Stimulated activated CD4-positive, alpha-beta T cell treated with anti-CD3 and anti-CD28 coated beads, Interleukin-15, amount 100 ng/mL, for 48 hours (primary cell): ENCODE results near the gene MIF.
A peak's percentile ranks its signal among the peaks of the same experiment; 100 is the strongest.
"Not testable (repeated sequence)": the region's sequence is repeated elsewhere in the genome, so short reads cannot be mapped to it uniquely, and the experiment has no call there.

ENCODE experiments used
- DNase-seq, 2 donors: peaks; one replicate each; pipeline ENCODE4 v3.0.0-alpha.2; 2020; ENCODE audit warnings: low read depth in 2 of 2

MIF gene

GRCh38 chr22:23877566-23877965 lies 16.6 kb upstream of the MIF start:
- no peak for DNase-seq

- DNase-seq, result no peak
Measured at GRCh38 chr22:23878219-23878618, 16.0 kb upstream of the MIF start.

- DNase-seq, result no peak
Measured at GRCh38 chr22:23882370-23882769, 11.8 kb upstream of the MIF start.

DNA sequence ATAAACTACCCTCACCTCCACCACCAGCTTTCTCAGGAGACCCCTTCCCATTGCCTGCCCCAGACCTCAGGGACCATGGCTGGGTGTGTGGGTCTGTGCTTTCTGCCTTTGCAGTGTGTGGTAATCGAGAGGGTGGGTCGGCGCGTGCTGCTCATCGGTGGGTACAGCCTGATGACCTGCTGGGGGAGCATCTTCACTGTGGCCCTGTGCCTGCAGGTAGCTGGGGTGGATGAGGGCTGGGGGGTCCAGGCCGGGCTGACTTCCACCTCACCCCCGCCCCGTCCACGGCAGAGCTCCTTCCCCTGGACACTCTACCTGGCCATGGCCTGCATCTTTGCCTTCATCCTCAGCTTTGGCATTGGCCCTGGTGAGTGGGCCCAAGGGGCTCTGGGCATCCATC lies 10.5 kb upstream of the MIF start:
- DNase-seq, result no peak

GRCh38 chr22:23884140-23884539 lies 10.0 kb upstream of the MIF start:
- no peak for DNase-seq

GRCh38 chr22:23888615-23889401 lies 5.4 kb upstream of the MIF start:
- no peak for DNase-seq

DNA sequence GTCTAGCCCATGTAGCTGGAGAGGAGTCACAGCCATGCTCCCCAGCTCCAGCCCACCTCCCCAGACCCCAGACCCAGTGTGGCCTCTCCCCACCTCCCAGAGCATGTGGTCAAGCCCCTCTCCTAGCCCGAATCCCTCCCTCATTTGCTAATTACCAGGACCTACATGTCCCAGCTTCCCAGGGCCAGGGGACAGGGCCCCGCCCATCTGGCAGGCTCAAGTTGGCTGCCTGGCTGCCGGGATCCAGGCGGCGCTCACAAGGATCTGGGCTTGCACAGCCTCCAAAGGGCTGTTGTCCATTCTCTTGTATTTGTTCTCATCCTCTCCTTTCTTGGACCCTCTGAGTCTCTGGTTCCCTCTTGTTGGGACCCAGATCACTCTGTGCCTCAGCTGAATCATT lies 4.6 kb upstream of the MIF start:
- DNase-seq, result no peak

DNA sequence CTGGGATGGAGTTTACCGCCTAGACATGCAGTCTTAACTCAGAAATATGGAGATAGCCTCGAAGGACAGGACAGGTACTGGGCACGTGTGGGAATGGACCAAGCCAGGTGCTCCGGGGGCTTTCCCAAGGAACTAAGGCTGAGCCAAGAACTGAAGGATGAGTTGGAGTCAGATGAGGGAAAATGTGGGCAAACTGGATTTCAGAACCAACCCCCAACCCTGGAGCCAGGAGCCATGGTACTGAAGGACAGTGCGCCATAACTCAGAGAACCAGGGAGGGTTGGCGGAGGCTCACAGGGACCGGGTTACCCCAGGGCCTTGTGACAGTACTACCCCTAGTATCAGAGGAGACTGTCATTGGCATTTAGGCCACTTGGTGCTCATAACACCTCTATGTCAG lies 2.5 kb upstream of the MIF start:
- no peak for DNase-seq

GRCh38 chr22:23892130-23892529 lies 2.1 kb upstream of the MIF start:
- no peak for DNase-seq

DNA sequence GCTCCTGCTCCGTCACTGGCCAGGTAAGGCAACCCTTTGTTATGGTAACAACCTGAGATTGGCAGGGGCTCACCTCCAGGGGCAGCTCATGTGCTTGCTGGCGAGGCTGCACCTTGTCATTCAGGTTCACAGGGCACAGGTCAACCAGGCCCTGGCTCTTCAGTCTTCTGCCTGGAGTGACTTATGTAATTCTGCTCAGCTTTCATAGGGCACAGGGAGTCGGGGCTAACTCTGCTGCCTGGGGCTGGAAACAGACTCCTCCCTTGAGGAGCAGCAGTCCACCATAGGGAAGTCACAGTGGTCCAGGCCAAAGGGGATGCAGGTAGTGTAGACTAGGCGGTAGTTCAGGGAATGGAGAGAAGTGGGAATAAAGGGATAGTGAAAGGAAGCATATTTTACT lies 1.5 kb upstream of the MIF start:
- no peak for DNase-seq

GRCh38 chr22:23893121-23893944 lies 850 bp upstream of the MIF start:
- DNase-seq, result no peak

GRCh38 chr22:23894710-23895598 lies 771 bp downstream of the MIF start:
- DNase-seq, result peak; percentile 64 to 74

GRCh38 chr22:23895599-23896144 lies 1.5 kb downstream of the MIF start:
- no peak for DNase-seq

DNA sequence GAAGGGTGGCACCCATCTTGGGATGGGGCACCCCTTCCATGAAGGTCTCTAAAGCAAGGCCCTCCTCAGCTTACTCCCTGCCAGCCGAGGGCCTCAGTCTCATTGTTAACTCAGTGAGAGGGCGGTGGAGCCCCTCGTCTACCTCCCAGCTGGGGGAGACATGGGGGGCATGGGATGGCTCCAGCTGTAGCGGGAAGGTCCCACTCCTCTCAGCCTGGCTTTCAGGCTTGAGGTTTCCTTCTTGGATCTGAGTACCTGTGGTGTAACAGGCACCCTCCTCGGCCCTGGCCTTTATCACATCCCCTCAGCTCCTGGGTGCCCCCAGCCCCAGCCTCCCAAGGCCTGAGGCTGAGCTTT lies 2.0 kb downstream of the MIF start:
- no peak for DNase-seq

DNA sequence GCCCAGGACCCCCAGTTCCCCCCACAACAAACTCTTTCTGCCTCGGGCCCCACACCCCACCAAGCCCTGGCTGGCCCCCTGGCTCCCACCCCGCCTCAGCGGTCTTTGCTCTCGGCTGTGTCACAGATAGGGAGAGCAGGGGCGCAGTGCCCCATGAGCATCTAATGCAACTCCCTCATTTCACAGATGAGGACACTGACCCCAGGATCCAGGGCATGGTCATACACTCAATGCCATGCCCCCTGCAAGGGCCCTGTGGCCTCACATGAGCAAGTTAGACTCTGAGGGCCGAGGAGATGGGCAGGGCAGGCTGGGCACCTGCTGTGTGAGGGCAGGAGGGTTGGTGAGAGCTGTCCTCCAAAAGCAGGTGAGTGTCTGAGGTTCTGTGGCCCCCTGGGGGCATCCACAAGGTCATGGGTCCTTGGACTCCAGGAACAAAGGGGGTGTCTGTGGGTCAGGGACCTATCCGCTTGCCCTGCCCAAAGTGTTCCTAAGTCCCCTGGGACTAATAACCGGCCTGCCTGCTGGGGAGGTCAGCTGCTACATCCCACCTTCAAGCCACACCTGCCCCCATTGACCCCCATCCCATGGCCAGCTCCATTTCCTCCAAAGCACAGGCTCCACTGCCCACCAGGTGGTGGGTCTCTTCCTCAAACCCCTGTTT lies 2.5 kb downstream of the MIF start:
- no peak for DNase-seq

- DNase-seq, result no peak
Measured at GRCh38 chr22:23897320-23897719, 3.1 kb downstream of the MIF start.

- DNase-seq, result no peak
Measured at GRCh38 chr22:23898006-23898974, 4.1 kb downstream of the MIF start.

- no peak for DNase-seq
Measured at GRCh38 chr22:23899042-23899745, 5.0 kb downstream of the MIF start.

GRCh38 chr22:23900227-23900626 lies 6.0 kb downstream of the MIF start:
- not testable (repeated sequence) for DNase-seq

GRCh38 chr22:23901600-23901999 lies 7.4 kb downstream of the MIF start:
- no peak for DNase-seq
